ENCODE data around the gene SHC1.
"Not testable (repeated sequence)": the region's sequence is repeated elsewhere in the genome, so short reads cannot be mapped to it uniquely, and the experiment has no call there.

The SHC1 gene

DNA sequence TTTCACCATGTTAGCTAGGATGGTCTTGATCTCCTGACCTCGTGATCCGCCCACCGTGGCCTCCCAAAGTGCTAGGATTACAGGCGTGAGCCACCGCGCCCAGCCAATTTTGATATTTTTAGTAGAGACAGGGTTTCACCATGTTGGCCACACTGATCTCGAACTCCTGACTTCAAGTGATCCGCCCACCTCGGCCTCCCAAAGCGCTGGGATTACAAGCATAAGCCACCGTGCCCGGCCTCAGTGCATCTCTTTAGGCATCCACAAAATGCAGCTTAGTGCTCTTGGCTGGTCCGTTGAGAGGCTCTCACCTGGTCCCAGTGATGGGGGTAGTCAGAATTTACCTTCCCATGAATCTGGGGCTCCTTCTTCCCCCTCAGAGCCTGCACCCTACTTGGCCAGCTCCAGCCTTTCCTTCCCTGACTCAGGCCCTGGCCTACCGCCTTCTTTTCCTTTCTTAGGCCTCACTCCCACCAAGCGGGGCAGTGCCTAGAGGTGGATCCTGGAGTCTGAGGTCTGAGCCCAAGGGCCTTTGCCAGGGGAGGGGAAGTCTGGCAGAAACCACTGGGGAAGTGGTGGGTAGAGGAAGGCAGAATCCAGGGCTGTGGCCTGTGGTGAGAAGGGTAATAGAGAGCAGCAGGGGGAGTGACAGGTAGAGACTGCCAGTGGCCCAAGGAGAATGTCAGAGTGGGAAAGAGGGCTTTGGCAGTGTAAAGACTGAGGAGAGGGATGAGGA lies 26.6 kb upstream of the SHC1 start:
- FAIRE-seq (no peak), DNase-seq (ENCODE audit: low spot score) (no peak)

DNA sequence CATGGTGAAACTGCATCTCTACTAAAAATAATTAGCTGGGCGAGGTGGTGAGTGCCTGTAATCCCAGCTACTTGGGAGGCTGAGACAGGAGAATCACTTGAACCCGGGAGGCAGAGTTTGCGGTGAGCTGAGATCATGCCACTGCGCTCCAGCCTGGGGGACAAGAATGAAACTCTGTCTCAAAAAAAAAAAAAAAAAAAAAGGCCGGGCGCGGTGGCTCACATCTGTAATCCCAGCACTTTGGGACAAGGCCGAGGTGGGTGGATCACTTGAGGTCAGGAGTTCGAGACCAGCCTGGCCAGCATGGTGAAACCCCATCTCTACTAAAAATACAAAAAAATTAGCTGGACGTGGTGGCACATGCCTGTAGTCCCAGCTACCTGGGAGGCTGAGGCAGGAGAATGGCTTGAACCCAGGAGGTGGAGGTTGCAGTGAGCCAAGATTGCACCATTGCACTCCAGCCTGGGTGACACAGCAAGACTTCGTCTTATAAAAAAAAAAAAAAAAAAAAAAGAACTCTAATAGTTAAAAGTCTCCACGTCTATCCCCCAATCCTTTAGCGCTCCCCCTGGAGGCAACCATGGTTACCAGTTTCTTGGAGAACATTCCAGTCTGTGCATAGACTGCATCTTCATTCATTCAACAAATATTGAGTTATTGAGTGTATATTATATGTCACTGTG lies 24.9 kb upstream of the SHC1 start:
- peak; percentile 32 for DNase-seq (ENCODE audit: low spot score)
- FAIRE-seq: peak; percentile 2

DNA sequence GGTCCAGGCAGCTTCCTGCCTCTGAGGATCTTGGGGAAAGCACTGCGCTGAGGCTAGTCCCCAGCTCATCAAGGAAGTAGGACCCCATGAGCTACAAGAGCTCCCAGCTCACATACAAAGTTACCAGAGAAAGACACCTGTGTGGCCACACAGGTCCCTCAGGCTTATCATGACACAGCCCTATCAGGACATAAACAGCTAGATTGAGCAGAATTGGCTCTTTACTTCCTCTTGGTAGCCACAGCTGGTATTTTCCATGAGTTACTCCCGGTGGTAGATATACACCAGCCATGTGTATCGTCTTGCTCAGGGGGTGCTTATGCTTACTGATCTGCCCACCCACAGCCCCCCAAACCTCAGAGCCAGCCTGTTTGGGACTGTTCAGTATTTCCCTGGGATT lies 24.0 kb upstream of the SHC1 start:
- no peak for FAIRE-seq
- DNase-seq (ENCODE audit: low spot score): no peak

DNA sequence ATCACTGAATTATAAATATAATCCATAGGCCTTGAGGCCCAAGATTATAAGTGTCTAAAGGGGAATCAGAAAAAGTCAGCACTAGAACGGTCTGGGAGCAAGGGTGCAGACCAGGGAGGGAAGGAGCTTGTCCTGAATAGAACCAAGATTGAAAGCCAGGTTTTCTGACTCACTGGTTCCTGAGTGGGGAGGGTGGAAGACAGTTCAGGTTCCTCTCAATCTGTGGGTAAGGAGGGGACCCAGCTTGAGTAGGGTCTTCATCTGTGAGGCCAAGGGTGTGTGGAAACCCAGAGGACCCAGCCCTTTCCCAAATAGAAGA lies 23.7 kb upstream of the SHC1 start:
- no peak for FAIRE-seq

DNA sequence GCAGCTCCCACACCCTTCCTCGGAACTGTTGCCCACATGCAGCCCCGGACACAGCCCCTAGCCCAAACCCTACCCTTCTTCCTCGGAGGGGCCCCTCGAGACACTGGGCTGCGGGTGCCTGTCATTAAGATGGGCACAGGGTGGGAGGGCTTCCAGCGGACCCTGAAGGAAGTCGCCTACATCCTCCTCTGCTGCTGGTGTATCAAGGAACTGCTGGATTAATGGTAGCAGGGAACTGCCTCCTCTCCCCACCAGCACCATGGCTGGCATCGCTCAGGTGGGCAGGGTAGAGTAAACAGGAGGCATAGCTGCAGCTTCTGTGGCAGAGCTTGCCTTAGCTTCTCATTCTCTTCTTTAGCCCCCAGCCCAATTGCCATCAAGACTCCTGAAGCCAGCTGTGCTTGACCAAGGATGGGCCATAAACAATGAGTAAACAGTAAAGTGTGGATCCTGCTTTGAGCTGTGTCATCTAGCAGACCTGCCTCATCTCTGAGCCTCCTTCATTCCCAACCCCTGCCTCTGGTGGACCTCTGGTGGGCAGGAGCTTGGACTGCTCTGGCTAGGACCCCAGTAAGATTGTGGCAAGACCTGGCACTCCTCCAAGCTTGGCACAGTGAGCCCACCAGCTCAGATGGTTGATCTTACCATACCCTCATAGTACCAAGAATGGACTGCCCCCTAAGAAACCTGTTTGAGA lies 23.2 kb upstream of the SHC1 start, which contains the start of gene LENEP:
TSS of gene LENEP (plus strand) at position 15 of the 697 bp plus-strand sequence. CDS start at position 37, 22 bp downstream.
- DNase-seq (ENCODE audit: low spot score) (no peak), FAIRE-seq (no peak)

More for the DNA sequence above, 23.7 kb upstream of the SHC1 start:
- DNase-seq (ENCODE audit: low spot score): no peak

DNA sequence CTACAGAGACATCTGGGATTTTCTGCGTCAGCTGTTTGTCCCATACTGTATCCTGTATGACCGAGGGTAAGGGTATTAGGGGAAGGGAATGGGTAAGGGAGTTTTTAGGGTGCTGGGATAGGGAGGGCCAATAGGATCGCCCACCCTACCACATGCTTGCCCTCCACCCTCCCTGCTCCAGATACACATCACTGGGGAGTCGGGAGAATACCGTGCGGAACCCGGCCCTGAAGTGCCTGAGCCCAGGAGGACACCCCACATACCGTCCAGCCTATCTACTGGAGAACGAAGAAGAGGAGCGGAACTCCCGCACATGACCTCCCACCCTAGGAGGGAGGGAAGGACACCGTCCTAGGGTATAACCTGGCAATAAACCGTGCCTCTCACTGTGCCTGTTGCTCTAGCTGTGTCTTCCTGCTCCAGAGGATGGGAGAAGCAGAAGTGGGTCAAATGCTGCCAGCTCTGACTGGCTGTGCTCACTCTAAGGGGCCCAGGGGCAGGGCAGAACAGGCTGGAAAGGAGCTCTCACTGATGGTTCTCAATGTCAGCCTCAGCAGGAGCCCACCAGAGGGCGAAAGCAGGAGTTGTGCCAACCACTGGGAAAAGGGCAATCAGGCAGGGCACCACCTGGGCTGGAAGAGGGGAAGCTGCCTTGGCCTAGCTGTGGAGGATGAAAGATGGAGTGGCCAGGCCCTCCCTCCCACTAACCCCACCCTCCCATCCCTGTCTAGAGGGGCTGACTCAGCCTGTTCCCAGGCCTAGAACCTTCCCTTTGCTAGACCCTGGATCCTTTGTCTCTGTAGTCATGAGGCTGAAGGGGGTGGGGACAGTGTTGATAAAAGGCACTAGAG lies 22.4 kb upstream of the SHC1 start:
- DNase-seq (ENCODE audit: low spot score) (peak; percentile 64), FAIRE-seq (no peak)

DNA sequence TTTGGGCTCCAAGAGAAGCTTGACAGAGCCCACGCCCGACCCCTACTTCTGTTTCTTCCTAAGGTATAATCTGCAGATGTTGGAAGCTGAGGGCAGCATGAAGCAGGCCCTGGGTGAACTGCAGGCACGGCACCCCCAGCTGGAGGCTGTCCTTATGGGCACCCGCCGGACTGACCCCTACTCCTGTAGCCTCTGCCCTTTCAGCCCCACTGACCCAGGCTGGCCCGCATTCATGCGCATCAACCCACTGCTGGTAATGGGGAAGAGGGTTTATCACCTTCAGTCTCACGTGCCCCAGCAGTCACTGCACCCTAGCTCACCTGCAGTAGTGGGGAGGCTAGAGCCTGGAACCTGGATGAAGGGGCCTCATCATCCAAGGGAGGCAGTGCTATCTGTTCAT lies 19.7 kb upstream of the SHC1 start:
- DNase-seq (ENCODE audit: low spot score): no peak

DNA sequence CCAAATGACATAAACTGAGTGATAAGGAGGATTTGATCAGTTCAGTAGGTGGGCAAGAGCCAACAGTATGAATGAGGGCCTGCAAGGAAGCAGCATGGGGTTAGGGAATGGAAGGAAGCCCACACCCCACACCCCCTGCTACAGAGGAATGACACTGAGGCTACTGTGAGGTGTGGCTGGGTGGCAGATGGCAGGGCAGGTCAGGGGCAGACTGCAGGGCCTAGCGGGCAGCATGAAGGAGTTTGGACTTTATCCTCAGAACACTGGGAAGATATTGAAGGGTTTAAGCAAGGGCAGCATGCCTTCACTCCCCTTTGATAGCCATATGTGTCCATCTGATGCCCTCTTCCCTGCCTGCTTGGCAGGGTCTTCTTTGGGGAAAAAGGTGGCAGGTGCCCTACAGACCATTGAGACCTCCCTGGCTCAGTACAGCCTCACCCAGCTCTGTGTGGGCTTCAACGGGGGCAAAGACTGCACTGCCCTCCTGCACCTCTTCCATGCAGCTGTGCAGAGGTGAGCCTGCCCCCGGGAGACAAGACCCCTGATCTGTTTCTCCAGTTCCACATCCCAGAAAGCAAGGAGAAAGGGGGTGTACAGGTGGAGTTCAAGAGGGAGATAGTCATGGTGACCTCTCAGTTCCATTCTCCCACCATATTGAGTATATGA lies 18.8 kb upstream of the SHC1 start:
- FAIRE-seq (no peak), DNase-seq (ENCODE audit: low spot score) (no peak)

More for the DNA sequence above, 19.7 kb upstream of the SHC1 start:
- FAIRE-seq: no peak

DNA sequence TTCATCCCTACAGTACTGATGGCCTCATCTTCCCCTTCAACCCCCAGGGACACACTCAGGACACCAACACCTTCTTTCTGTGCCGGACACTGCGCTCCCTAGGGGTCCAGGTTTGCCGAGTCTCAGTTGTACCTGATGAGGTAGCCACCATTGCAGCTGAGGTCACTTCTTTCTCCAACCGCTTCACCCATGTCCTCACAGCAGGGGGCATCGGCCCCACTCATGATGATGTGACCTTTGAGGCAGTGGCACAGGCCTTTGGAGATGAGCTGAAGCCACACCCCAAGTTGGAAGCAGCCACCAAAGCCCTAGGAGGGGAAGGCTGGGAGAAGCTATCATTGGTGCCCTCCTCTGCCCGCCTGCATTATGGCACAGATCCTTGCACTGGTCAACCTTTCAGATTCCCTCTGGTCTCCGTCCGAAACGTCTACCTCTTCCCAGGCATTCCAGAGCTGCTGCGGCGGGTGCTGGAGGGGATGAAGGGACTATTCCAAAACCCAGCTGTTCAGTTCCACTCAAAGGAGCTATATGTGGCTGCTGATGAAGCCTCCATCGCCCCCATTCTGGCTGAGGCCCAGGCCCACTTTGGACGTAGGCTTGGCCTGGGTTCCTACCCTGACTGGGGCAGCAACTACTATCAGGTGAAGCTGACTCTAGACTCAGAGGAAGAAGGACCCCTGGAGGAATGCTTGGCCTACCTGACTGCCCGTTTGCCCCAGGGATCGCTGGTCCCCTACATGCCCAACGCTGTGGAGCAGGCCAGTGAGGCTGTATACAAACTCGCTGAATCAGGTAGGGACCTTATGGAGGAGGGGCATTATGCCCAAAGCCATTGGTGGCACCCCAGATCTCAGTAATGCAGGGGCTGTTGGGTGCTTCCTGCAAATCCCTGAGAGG lies 17.8 kb upstream of the SHC1 start:
- FAIRE-seq (no peak), DNase-seq (ENCODE audit: low spot score) (no peak)

DNA sequence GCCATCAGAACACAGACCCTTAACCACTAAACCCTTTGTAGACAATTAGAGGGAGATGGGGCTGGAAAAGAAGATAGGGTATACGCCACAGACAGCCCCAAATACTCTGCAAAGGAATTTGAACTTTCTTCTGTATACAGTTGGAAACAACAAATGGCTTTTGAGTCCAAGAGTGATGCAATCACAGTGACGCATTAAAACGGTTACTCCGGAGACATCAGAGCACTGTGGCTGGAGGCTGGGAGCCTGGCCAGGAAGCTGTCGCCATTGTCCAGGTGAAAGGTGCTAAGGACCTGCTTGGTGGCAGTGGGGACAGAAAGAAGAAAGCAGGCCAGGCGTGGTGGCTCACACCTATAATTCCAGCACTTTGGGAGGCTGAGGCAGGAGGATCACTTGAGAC lies 16.8 kb upstream of the SHC1 start:
- DNase-seq (ENCODE audit: low spot score): no peak
- no peak for FAIRE-seq

DNA sequence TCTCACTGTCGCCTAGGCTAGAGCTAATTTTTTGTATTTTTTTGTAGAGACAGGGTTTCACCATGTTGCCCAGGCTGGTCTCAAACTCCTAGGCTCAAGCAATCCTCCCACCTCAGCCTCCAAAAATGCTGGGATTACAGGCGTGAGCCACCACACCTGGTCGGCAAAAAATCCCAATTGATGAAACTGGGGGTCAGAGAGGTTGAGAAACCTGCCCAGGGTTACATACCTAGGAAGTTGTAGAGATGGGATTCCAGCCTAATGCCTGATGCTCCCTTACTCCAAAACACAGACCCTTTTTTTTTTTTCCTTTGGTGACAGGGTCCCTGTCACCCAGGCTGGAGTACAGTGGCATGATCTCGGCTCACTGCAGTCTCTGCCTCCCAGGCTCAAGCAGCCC lies 16.2 kb upstream of the SHC1 start:
- not testable (repeated sequence) for DNase-seq (ENCODE audit: low spot score); FAIRE-seq

DNA sequence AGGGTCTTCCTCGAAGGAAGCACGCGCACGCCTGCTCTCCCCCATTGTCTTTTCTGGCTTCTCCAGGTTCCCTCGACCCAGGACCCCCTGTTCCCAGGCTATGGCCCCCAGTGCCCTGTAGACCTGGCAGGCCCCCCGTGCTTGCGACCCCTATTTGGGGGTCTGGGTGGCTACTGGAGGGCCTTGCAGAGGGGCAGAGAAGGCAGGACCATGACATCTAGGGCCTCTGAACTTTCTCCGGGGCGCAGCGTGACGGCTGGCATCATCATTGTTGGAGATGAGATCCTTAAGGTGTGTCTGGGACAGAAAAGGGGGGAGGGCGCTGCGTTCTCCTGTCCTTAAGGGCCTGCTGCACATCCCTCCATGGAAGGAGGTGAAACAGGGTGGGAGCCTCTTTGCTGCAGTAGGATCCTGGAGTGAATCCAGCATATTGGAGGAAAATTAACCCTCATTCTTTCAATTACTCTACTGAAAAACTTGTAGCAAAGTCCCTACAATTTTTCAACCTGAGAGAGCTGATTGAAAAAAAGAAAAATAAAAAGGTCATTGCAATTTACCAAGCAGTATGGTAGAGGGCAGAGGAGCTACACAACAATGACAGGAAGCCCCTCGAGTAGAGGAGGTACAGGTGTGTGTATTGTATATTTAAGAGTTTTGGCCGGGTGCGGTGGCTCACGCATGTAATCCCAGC lies 13.4 kb upstream of the SHC1 start:
- FAIRE-seq: no peak

DNA sequence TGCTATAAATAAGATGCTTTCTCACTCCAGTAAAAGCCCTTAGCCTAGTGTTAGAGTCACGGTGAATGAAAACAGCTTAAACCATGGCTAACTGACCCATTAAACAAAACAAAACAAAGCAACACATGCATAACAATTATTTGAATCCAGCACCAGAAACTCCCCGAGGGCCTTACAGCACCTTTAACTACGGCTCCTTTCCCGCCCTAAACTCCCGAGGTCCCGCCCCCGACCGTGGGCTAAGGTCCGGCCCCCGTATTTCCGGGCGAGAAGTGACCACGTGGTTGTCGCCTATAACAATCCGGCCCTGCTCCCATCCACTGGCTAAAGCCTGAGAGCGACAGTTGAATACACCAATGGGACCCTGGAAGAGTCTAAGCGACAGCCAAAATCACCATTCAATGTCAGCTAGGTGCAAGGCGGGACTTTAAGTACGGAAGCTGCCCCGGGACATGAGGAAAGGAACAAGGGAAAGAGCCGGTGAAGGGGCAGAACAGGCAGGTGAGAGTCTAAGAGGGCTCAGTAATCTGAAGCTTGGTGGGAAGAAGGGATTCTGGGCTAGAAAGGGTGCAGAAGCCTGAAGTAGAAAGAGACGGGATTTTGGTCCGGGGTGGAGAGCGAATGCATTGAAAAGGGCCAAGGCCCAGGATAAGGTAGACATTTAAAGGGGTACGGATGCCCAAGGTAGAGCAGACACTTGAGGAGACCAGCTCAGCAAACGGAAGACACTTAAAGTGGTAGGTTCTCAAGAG lies 12.5 kb upstream of the SHC1 start, which contains the start of gene FLAD1:
TSS of gene FLAD1 (plus strand) at position 448 of the 752 bp plus-strand sequence. CDS start 351 bp downstream, outside the sequence.
- FAIRE-seq: peak; percentile 88
- DNase-seq (ENCODE audit: low spot score): peak; percentile 99

More for the DNA sequence above, 13.4 kb upstream of the SHC1 start:
- DNase-seq (ENCODE audit: low spot score): no peak

DNA sequence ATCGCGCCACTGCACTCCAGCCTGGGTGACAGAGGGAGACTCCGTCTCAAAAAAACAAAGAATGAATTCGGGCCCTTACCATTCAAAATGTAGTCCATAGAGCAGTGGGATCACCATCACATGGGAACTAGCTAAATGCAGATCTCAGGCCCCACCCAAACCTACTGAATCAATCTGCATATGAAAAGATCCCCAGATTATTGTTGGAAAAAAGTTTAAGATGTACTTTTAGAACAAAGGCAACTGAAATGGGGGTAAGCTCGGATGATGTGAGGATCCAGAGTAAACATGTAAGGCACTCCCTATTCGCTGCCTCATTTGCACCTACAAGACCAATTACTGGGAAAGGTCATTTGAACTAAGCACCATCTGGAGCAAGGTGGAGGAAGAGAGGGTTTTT lies 11.8 kb upstream of the SHC1 start:
- FAIRE-seq (no peak), DNase-seq (ENCODE audit: low spot score) (no peak)

DNA sequence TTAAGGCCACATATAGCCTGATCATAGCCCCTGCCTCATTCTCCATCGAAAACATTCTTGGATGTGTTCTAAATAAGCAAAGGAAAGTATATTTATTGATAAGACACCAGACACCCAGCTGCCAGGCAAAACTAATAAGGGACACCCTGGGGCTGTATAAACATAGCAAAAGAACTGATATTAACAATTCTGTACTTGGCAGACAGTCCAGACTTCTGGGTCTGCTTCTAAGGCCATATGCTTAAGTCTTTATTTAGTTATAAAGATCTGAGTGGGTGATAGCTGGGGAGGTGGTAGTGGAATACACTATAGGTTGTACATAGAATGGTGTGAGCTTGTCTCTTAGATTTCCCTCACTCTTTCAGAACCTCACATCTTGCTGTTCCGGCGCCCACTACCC lies 7.8 kb upstream of the SHC1 start:
- DNase-seq (ENCODE audit: low spot score) (no peak), FAIRE-seq (no peak)

DNA sequence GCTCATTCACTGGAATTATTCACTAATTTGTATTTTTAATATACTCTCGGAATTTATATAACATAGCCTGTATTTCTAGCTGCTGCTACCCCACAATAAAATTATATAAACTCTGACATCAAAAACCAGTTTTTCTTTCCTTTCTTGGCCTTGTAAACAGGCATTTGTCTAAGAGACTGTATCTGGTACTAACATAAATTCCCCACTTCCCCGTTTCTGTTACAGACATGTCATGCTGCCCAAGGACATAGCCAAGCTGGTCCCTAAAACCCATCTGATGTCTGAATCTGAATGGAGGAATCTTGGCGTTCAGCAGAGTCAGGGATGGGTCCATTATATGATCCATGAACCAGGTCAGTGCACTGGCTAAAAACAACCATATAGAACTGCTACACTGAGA lies 7.2 kb upstream of the SHC1 start:
- DNase-seq (ENCODE audit: low spot score); FAIRE-seq: not testable (repeated sequence)

DNA sequence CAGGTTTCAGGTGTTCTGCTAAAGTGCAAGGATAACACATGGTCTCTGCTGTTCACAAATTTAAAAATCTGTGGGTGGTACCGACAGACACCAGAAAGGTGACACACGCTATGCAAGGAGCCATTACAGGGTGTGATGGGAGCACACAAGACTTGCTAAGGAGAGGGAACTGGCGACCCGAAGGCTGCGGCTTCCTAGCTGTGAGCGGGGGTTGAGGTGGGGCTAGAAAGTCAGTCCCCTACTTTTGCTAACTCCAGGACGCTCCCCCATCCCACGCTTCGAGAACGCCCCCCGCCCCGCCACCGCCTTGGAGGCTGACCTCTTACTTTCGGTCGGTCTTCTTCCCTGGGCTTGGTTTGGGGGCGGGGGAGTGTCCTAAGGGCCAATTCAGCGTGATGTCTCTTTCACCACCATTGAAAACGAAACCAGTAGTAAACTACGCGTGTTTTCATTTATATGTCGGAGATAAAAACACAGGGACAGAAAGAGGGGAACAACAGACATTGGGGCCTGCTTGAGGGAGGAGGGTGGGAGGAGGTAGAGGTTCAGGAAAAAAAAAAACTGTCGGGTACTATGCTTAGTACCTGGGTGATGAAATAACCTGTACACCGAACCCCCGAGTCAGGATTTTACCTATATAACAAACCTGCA lies 5.0 kb upstream of the SHC1 start:
- no peak for FAIRE-seq
- DNase-seq (ENCODE audit: low spot score): no peak

All from RCC 7860 (cell line).